Neural progenitor cell (in vitro differentiated cells): Measurements from ENCODE around the gene MISP3. TPM values are rescaled to one million over a fixed set of nuclear protein-coding genes. Genes with fewer than 3 reads are reported as not detected.

Experiments used
- DNase-seq: peaks from one replicate; pipeline ENCODE4 v3.0.0-alpha.2; 2016; ENCODE audit warnings: low spot score
- H2AFZ ChIP-seq: fragments of 200-600 bp; sonication (generic); replicated peaks from 2 replicates; pipeline ENCODE4 v1.6.1; 2016; ENCODE audit warnings: antibody characterized with exemption
- H3F3A ChIP-seq: fragments of 200-600 bp; sonication (generic); 2 replicates; pipeline ENCODE4 v1.6.1; 2016; ENCODE audit warnings: antibody characterized with exemption, low read depth
- H3K27ac ChIP-seq: fragments of 200-600 bp; sonication (generic); 2 replicates; pipeline ENCODE4 v1.5.1; 2016; ENCODE audit warnings: mild to moderate bottlenecking
- H3K27me3 ChIP-seq: fragments of 200-600 bp; sonication (generic); 2 replicates; pipeline ENCODE4 v1.6.1; 2016; ENCODE audit warnings: mild to moderate bottlenecking, moderate library complexity
- H3K36me3 ChIP-seq: fragments of 200-600 bp; sonication (generic); 2 replicates; pipeline ENCODE4 v1.5.1; 2016
- H3K4me1 ChIP-seq: fragments of 200-600 bp; sonication (generic); 2 replicates; pipeline ENCODE4 v1.6.1; 2016; ENCODE audit warnings: mixed run types
- H3K4me2 ChIP-seq: fragments of 200-600 bp; sonication (generic); 2 replicates; pipeline ENCODE4 v1.6.1; 2016
- H3K4me3 ChIP-seq: fragments of 200-600 bp; sonication (generic); 2 replicates; pipeline ENCODE4 v1.5.1; 2016
- H3K79me2 ChIP-seq: fragments of 200-600 bp; sonication (generic); 2 replicates; pipeline ENCODE4 v1.6.1; 2016; ENCODE audit warnings: low read depth
- H3K9ac ChIP-seq: fragments of 200-600 bp; sonication (generic); 2 replicates; pipeline ENCODE4 v1.6.1; 2016
- H3K9me3 ChIP-seq: fragments of 200-600 bp; sonication (generic); 2 replicates; pipeline ENCODE4 v1.5.1; 2016; ENCODE audit warnings: low read depth
- H4K20me1 ChIP-seq: fragments of 200-600 bp; sonication (generic); 2 replicates; pipeline ENCODE4 v1.6.1; 2016; ENCODE audit warnings: low read depth
- H3K27ac Mint-ChIP-seq: 3 replicates; pipeline ENCODE4 v1.8.0; 2021; ENCODE audit warnings: mixed read lengths
- H3K27me3 Mint-ChIP-seq: 2 replicates; pipeline ENCODE4 v1.8.0; 2022; ENCODE audit warnings: low read depth, mild to moderate bottlenecking, inconsistent platforms, moderate library complexity, mixed read lengths; ENCODE audit not compliant: insufficient read depth
- H3K36me3 Mint-ChIP-seq: 3 replicates; pipeline ENCODE4 v1.8.0; 2021; ENCODE audit warnings: mixed read lengths
- H3K4me1 Mint-ChIP-seq: 3 replicates; pipeline ENCODE4 v1.8.0; 2021; ENCODE audit warnings: mixed read lengths
- H3K4me3 Mint-ChIP-seq: 3 replicates; pipeline ENCODE4 v1.8.0; 2021; ENCODE audit warnings: mild to moderate bottlenecking, moderate library complexity, mixed read lengths
- H3K9me3 Mint-ChIP-seq: 3 replicates; pipeline ENCODE4 v1.8.0; 2020; ENCODE audit warnings: mixed read lengths
- CTCF ChIP-seq: fragments of 200-600 bp; sonication (generic); IDR thresholded peaks from 2 replicates; pipeline ENCODE4 v1.5.1; 2017; ENCODE audit warnings: antibody characterized with exemption, mild to moderate bottlenecking
- EZH2 ChIP-seq: fragments of 200-600 bp; sonication (generic); IDR thresholded peaks from 2 replicates; pipeline ENCODE4 v1.6.1; 2017; ENCODE audit warnings: antibody characterized with exemption, mild to moderate bottlenecking, moderate library complexity
- EZH2phosphoT487 ChIP-seq: fragments of 200-600 bp; sonication (generic); IDR thresholded peaks from 2 replicates; pipeline ENCODE4 v1.6.1; 2017; ENCODE audit warnings: antibody characterized with exemption
- total RNA-seq: library from RNA; depleted of rRNA; stranded (reverse); fragments of >200 nt; gene quantifications from 2 replicates; pipeline ENCODE4 v1.2.3, GENCODE V29; 2015; ENCODE audit warnings: low replicate concordance

The MISP3 gene
- total RNA-seq, 1 donor from 2014 or later, result not detected

- H3K36me3 Mint-ChIP-seq, result no peaks in the 10 kb centered on the region
- H3K27ac Mint-ChIP-seq, result no peak overlapping the region
- H3K9me3 Mint-ChIP-seq, result no peaks in the 10 kb centered on the region
- Histone ChIP-seq H3K4me1 (peaks cover 39% of the 10 kb centered on the region), H3K4me3 (no peak overlapping the region), H3K27me3 (no peaks in the 10 kb centered on the region), H3F3A (peaks cover 22% of the 10 kb centered on the region), H3K9ac (no peak overlapping the region), H3K4me2 (no peak overlapping the region), H3K27ac (no peak overlapping the region), H3K79me2 (peaks cover 20% of the 10 kb centered on the region), H2AFZ (no peak overlapping the region), H4K20me1 (peaks cover 61% of the 10 kb centered on the region), H3K36me3 (no peaks in the 10 kb centered on the region), H3K9me3 (no peaks in the 10 kb centered on the region)
- H3K4me1 Mint-ChIP-seq, result peaks cover 43% of the 10 kb centered on the region
- no peak overlapping the region for H3K4me3 Mint-ChIP-seq
- TF ChIP-seq CTCF (no peak), EZH2 (no peak), EZH2phosphoT487 (no peak)
- DNase-seq, result no peak
- peaks cover 11% of the 10 kb centered on the region for H3K27me3 Mint-ChIP-seq
Measured at GRCh38 chr19:14114439-14114838, 41.9 kb downstream of the MISP3 start.

- peaks cover 11% of the 10 kb centered on the region for H3K27me3 Mint-ChIP-seq
- Histone ChIP-seq H3F3A (peaks cover 26% of the 10 kb centered on the region), H4K20me1 (peaks cover 61% of the 10 kb centered on the region), H3K36me3 (no peaks in the 10 kb centered on the region), H3K4me3 (no peak overlapping the region), H3K27me3 (no peaks in the 10 kb centered on the region), H2AFZ (no peak overlapping the region), H3K79me2 (peaks cover 20% of the 10 kb centered on the region), H3K9ac (no peak overlapping the region), H3K27ac (no peak overlapping the region), H3K9me3 (no peaks in the 10 kb centered on the region), H3K4me2 (no peak overlapping the region), H3K4me1 (peaks cover 41% of the 10 kb centered on the region)
- H3K4me1 Mint-ChIP-seq, result peaks cover 46% of the 10 kb centered on the region
- H3K27ac Mint-ChIP-seq, result no peak overlapping the region
- H3K4me3 Mint-ChIP-seq, result peak overlapping the region; percentile 68
- DNase-seq, result peak; percentile 60
- TF ChIP-seq CTCF (peak; percentile 59), EZH2 (no peak)
- H3K9me3 Mint-ChIP-seq, result no peaks in the 10 kb centered on the region
- H3K36me3 Mint-ChIP-seq, result no peaks in the 10 kb centered on the region
Measured at GRCh38 chr19:14114854-14115253, 42.3 kb downstream of the MISP3 start.

- Mint-ChIP-seq H3K27me3 (peaks cover 10% of the 10 kb centered on the region), H3K4me3 (peak overlapping the region; percentile 93), H3K27ac (no peak overlapping the region), H3K9me3 (no peaks in the 10 kb centered on the region), H3K36me3 (no peaks in the 10 kb centered on the region), H3K4me1 (peaks cover 48% of the 10 kb centered on the region)
- Histone ChIP-seq H3K4me1 (peaks cover 41% of the 10 kb centered on the region), H2AFZ (no peak overlapping the region), H3K9me3 (no peaks in the 10 kb centered on the region), H3K4me3 (no peak overlapping the region), H3K79me2 (peaks cover 20% of the 10 kb centered on the region), H4K20me1 (peaks cover 57% of the 10 kb centered on the region), H3K9ac (no peak overlapping the region), H3K27ac (no peak overlapping the region), H3K4me2 (no peak overlapping the region), H3F3A (peaks cover 34% of the 10 kb centered on the region), H3K27me3 (no peaks in the 10 kb centered on the region), H3K36me3 (no peaks in the 10 kb centered on the region)
- DNase-seq, result no peak
- no peak for TF ChIP-seq EZH2phosphoT487
- TF ChIP-seq EZH2, result no peak
- no peak for TF ChIP-seq CTCF
Measured at GRCh38 chr19:14115756-14116155, 43.2 kb downstream of the MISP3 start.

- Mint-ChIP-seq H3K36me3 (no peaks in the 10 kb centered on the region), H3K27ac (no peak overlapping the region)
- H3K27ac ChIP-seq, result no peak overlapping the region
Measured at GRCh38 chr19:14116525-14116917, 43.9 kb downstream of the MISP3 start.

More at GRCh38 chr19:14116525-14116917, 43.9 kb downstream of the MISP3 start:
- peaks cover 10% of the 10 kb centered on the region for H3K27me3 Mint-ChIP-seq
- Histone ChIP-seq H3K4me1 (peaks cover 41% of the 10 kb centered on the region), H4K20me1 (peaks cover 57% of the 10 kb centered on the region), H3K9me3 (no peaks in the 10 kb centered on the region), H3K79me2 (peaks cover 20% of the 10 kb centered on the region), H2AFZ (no peak overlapping the region), H3K4me3 (peak overlapping the region; percentile 94), H3K27me3 (no peaks in the 10 kb centered on the region), H3K9ac (peak overlapping the region; percentile 60), H3F3A (peaks cover 37% of the 10 kb centered on the region), H3K4me2 (peak overlapping the region; percentile 99), H3K36me3 (no peaks in the 10 kb centered on the region)
- H3K4me1 Mint-ChIP-seq, result peaks cover 48% of the 10 kb centered on the region
- TF ChIP-seq CTCF (no peak), EZH2 (no peak), EZH2phosphoT487 (no peak)
- no peaks in the 10 kb centered on the region for H3K9me3 Mint-ChIP-seq
- no peak for DNase-seq
- peak overlapping the region; percentile 93 for H3K4me3 Mint-ChIP-seq
